ENCODE measurements around the gene TPX2.
A peak's percentile ranks its signal among the peaks of the same experiment; 100 is the strongest.

DNA sequence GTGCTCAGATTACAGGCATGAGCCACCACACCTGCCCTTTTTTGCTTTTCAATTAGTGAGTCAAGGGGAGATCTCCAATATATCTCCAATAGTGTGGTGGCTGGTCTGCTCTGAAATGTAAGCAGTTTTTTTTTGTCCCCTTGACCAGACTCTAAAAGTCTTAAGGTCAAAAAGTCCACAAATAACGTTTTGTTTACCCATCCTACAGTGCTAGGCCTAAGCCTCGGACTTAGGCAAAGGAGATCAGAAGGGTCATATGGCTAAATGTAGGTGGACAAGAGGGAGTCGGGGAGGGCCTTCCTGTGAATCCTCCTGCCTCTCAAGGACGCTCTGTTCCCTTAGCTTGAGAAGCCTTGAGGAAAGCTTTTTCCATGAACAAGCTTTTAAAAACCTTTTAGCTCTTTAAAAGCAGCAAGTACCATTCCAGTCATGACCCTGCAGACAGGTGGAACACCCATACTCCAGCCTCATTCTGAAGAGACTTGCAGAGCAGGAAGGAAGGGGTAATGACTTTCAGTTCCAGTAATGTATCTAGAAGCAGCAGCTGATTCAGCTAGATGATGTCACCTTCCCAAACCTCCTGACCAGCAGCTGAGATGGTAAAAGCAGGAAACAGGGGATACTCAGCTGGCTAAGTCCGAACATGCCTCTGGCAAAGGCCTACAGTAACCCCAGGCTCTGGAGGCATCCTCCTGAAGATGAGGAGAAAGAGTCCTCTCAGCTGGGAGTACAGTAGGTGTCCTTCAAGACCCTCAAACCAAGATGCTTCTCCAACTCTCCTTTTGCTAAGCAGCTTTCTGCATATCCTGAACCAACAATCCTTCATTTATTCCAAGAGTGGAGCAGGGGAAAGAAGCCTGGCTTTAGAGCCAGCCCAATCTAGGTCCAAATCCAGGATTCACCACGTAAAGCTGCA, 40.0 kb upstream of the TPX2 start:
- peak; percentile 39 to 58; a peak in 2 of 5 replicates for TF ChIP-seq EP300 (IDR thresholded peaks at IDR 0.05)
- TF ChIP-seq, protein P1, sequence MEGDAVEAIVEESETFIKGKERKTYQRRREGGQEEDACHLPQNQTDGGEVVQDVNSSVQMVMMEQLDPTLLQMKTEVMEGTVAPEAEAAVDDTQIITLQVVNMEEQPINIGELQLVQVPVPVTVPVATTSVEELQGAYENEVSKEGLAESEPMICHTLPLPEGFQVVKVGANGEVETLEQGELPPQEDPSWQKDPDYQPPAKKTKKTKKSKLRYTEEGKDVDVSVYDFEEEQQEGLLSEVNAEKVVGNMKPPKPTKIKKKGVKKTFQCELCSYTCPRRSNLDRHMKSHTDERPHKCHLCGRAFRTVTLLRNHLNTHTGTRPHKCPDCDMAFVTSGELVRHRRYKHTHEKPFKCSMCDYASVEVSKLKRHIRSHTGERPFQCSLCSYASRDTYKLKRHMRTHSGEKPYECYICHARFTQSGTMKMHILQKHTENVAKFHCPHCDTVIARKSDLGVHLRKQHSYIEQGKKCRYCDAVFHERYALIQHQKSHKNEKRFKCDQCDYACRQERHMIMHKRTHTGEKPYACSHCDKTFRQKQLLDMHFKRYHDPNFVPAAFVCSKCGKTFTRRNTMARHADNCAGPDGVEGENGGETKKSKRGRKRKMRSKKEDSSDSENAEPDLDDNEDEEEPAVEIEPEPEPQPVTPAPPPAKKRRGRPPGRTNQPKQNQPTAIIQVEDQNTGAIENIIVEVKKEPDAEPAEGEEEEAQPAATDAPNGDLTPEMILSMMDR (IDR thresholded peaks at IDR 0.05) = no peak
